ENCODE data around the gene LDLRAD4. TPM values are rescaled to one million over a fixed set of nuclear protein-coding genes. Genes with fewer than 3 reads are reported as not detected.

Gene LDLRAD4
- total RNA-seq, 2 donors from 2014 or later: 11.7 to 17.0 TPM

DNA sequence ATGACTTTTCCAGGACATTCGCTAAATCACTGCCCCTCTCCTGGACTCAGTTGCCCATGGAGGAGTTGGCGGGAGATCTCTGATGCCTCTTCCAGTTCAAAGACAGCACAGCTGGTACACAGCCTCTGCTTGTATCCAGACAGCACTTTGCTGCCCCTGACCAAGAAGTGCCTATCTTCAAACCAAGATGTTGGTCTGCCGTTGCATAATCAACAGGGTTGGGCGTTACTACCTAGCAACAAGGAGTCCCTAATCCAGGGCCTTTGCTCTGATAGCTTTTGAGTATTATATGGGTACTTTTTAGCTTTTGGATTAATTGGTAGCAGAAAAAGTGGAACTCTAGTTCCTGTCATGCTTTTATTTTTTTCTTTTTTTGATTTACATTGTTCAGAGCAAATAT lies 341.2 kb downstream of the LDLRAD4 start:
- intact Hi-C loops (cut with DNase I): loop anchor here (5.0 to 10.0 kb wide), 2 partner anchors 68 to 245 kb away; no protein-coding TSS in a partner anchor
- Histone ChIP-seq H3K9ac (ENCODE audit: low read depth in 2 of 2, low read length in 2 of 2) (no peak overlapping the region), H3K27ac (no peak overlapping the region), H3K9me3 (no peaks in the 10 kb centered on the region), H3K36me3 (no peaks in the 10 kb centered on the region), H3K4me1 (peaks cover 3% of the 10 kb centered on the region), H3K4me3 (no peak overlapping the region), H3K27me3 (no peaks in the 10 kb centered on the region)
- TF ChIP-seq, protein P1, sequence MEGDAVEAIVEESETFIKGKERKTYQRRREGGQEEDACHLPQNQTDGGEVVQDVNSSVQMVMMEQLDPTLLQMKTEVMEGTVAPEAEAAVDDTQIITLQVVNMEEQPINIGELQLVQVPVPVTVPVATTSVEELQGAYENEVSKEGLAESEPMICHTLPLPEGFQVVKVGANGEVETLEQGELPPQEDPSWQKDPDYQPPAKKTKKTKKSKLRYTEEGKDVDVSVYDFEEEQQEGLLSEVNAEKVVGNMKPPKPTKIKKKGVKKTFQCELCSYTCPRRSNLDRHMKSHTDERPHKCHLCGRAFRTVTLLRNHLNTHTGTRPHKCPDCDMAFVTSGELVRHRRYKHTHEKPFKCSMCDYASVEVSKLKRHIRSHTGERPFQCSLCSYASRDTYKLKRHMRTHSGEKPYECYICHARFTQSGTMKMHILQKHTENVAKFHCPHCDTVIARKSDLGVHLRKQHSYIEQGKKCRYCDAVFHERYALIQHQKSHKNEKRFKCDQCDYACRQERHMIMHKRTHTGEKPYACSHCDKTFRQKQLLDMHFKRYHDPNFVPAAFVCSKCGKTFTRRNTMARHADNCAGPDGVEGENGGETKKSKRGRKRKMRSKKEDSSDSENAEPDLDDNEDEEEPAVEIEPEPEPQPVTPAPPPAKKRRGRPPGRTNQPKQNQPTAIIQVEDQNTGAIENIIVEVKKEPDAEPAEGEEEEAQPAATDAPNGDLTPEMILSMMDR (IDR thresholded peaks at IDR 0.05): no peak
- DNase-seq: no peak

DNA sequence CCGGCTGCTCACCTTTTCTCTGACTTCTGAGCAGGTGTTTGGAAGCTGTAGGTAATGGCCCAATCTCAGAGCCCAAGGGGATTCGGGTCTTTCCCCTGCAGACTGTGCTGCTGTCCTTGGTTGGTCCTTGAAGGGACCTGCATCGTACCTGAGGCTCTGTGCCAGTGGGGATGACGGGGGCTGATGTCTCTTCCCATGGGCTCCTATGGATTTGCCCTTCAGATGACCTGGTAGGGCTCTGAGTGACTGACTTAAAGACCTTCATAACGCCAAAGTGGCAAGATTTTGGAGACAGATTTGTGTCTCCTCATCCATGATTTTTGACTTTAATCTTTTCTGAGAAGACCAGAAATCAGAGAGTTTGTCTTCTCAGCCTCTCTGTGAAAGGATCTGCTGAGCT lies 341.7 kb downstream of the LDLRAD4 start:
- DNase-seq: no peak
- Histone ChIP-seq H3K27me3 (no peaks in the 10 kb centered on the region), H3K4me1 (peaks cover 3% of the 10 kb centered on the region), H3K9ac (ENCODE audit: low read depth in 2 of 2, low read length in 2 of 2) (no peak overlapping the region), H3K4me3 (no peak overlapping the region), H3K9me3 (no peaks in the 10 kb centered on the region), H3K27ac (no peak overlapping the region), H3K36me3 (no peaks in the 10 kb centered on the region)
- TF ChIP-seq, protein P1 (IDR thresholded peaks at IDR 0.05): no peak
- intact Hi-C loops (cut with DNase I): no loop called here

DNA sequence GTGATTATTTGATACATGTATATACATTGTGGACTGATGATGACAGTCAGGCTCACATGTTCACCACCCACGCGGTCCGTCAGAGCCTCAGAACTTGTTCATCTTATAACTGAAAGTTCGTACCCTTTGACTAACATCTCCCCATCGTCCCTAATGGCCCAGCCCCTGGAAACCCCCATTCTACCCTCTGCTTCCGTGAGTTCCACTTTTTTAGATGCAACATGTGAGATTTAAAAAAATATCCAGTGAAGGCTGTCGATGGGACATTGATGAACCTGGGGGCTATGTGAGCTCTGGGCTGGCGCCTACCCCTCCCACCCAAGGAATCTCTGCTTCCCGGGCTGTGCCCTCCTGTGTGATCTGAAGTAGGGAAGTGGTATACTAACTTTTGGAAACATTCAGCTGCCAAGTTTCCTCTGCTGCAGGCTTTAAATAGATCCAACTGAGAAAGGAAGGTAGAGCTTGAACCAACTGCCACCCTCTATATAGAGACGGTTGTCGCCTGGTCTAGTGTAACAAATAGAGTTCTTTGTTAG lies 344.0 kb downstream of the LDLRAD4 start:
- Histone ChIP-seq H3K9ac (ENCODE audit: low read depth in 2 of 2, low read length in 2 of 2) (no peak overlapping the region), H3K4me1 (peaks cover 3% of the 10 kb centered on the region), H3K4me3 (no peak overlapping the region), H3K27me3 (no peaks in the 10 kb centered on the region), H3K9me3 (no peaks in the 10 kb centered on the region), H3K27ac (no peak overlapping the region), H3K36me3 (no peaks in the 10 kb centered on the region)
- TF ChIP-seq, protein P1 (IDR thresholded peaks at IDR 0.05): no peak
- intact Hi-C loops (cut with DNase I): no loop called here
- DNase-seq: no peak

DNA sequence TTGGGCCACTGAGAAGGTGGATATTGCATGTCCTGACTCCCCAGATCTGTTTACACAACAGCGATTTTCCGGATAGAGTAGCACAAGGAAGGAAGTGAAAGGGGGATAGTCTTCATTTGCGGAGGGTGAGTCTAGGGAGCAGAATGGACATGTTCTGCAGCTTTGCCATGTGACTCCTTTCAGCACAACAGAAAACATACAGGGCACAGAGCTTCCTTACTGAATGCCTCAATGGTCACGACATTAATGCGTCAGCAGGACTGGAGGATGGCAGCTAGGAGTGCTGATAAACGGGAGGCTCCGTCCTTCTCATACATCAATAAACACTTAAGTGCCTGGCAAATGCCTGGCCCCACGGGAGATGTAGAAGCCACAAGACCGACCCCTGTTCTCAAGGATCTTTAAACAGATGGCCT lies 344.8 kb downstream of the LDLRAD4 start:
- TF ChIP-seq, protein P1 (IDR thresholded peaks at IDR 0.05): no peak
- intact Hi-C loops (cut with DNase I): no loop called here
- Histone ChIP-seq H3K9me3 (no peaks in the 10 kb centered on the region), H3K9ac (ENCODE audit: low read depth in 2 of 2, low read length in 2 of 2) (no peak overlapping the region), H3K4me3 (no peak overlapping the region), H3K27me3 (no peaks in the 10 kb centered on the region), H3K36me3 (no peaks in the 10 kb centered on the region), H3K4me1 (peaks cover 3% of the 10 kb centered on the region), H3K27ac (no peak overlapping the region)
- no peak for DNase-seq

DNA sequence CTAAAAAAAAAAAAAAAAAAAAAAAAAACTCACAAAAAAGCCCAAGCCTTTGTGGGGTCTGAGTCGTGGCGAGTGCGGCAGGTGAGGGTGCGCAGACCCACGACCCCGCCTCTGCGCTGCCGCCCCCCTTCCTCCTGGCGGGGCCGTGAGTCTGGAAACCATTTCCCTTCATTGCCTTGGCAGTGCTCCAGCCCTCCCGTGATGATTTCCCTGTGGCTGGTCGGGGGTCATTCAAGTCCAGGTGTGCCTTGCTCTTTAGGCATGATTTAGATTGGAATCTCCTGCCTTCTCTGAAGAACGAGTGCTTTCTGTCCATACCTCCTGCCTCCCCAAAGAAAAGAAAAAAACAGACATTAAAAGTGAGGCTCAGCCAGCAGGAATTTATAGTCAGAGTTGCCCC lies 346.0 kb downstream of the LDLRAD4 start:
- Histone ChIP-seq H3K4me3 (no peak overlapping the region), H3K27me3 (no peaks in the 10 kb centered on the region), H3K9me3 (no peaks in the 10 kb centered on the region), H3K27ac (no peak overlapping the region), H3K9ac (ENCODE audit: low read depth in 2 of 2, low read length in 2 of 2) (no peak overlapping the region), H3K36me3 (no peaks in the 10 kb centered on the region), H3K4me1 (peaks cover 3% of the 10 kb centered on the region)
- TF ChIP-seq, protein P1 (IDR thresholded peaks at IDR 0.05): no peak
- DNase-seq: no peak
- intact Hi-C loops (cut with DNase I): no loop called here
